ENCODE data around the gene MORC4. TPM values are rescaled to one million over a fixed set of nuclear protein-coding genes. Genes with fewer than 3 reads are reported as not detected.

MORC4 gene
- total RNA-seq, 3 donors from 2014 or later (not counting 1 experiment from before 2014, with no cell fraction given), result 2.5 to 3.6 (median 3.0) TPM

DNA sequence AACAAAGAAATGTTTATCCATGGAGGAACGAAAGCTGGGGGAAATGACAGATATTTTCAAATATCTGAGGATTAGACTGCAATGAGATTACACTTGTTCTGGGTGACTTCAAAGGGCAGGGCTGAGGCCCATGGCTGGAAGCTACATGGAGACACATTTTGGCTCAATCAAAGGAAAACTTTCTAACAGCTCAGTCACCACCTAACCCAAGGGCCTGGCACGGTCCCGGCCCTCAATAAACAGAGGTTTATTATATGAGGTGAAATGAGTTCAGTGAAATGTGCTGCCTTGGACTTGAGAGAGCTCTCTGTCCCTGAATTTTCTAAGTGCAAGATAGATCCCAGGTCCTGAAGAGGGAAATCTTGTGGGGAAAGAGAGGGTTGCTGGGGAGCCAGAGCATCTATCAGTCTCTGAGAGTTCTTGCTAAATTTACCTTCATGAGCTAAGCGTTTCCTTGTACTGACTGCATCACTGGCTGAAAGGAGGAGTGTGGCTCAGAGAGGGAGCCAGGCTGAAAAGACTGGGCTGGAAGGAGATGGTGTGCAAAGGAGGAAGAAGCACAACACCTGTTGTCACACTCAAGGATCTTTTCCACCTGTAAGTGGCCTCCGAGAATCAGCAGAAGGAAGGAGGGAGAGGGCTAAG lies 94.8 kb downstream of the MORC4 start:
- no peak overlapping the region for H3K4me3 Mint-ChIP-seq
- H3K9me3 Mint-ChIP-seq, result no peaks in the 10 kb centered on the region
- Histone ChIP-seq H3K36me3 (ENCODE audit: control insufficient read depth, insufficient read depth, low read length) (no peaks in the 10 kb centered on the region), H3K4me3 (ENCODE audit: low read length) (no peak overlapping the region), H3K9me3 (ENCODE audit: control insufficient read depth, insufficient read depth, low read length) (no peaks in the 10 kb centered on the region), H3K4me1 (ENCODE audit: control insufficient read depth, insufficient read depth, low read length) (no peaks in the 10 kb centered on the region), H3K27ac (ENCODE audit: low read length) (no peak overlapping the region), H3K27me3 (ENCODE audit: control insufficient read depth, insufficient read depth, low read length) (no peaks in the 10 kb centered on the region)
- intact Hi-C loops (cut with micrococcal nuclease), result no loop called here
- 95% methylated on average over 2 of the region's 5 CpGs for WGBS (ENCODE audit: insufficient coverage)
- DNase-seq (no peak), ATAC-seq (no peak)
- TF ChIP-seq, protein P1, sequence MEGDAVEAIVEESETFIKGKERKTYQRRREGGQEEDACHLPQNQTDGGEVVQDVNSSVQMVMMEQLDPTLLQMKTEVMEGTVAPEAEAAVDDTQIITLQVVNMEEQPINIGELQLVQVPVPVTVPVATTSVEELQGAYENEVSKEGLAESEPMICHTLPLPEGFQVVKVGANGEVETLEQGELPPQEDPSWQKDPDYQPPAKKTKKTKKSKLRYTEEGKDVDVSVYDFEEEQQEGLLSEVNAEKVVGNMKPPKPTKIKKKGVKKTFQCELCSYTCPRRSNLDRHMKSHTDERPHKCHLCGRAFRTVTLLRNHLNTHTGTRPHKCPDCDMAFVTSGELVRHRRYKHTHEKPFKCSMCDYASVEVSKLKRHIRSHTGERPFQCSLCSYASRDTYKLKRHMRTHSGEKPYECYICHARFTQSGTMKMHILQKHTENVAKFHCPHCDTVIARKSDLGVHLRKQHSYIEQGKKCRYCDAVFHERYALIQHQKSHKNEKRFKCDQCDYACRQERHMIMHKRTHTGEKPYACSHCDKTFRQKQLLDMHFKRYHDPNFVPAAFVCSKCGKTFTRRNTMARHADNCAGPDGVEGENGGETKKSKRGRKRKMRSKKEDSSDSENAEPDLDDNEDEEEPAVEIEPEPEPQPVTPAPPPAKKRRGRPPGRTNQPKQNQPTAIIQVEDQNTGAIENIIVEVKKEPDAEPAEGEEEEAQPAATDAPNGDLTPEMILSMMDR (IDR thresholded peaks at IDR 0.05), result no peak
- H3K27ac Mint-ChIP-seq, result no peak overlapping the region
- H3K36me3 Mint-ChIP-seq, result no peaks in the 10 kb centered on the region
- no peaks in the 10 kb centered on the region for H3K4me1 Mint-ChIP-seq
- H3K27me3 Mint-ChIP-seq (ENCODE audit: low read depth in 2 of 2), result peaks cover 0 to 3% of the 10 kb centered on the region in 2 donors

DNA sequence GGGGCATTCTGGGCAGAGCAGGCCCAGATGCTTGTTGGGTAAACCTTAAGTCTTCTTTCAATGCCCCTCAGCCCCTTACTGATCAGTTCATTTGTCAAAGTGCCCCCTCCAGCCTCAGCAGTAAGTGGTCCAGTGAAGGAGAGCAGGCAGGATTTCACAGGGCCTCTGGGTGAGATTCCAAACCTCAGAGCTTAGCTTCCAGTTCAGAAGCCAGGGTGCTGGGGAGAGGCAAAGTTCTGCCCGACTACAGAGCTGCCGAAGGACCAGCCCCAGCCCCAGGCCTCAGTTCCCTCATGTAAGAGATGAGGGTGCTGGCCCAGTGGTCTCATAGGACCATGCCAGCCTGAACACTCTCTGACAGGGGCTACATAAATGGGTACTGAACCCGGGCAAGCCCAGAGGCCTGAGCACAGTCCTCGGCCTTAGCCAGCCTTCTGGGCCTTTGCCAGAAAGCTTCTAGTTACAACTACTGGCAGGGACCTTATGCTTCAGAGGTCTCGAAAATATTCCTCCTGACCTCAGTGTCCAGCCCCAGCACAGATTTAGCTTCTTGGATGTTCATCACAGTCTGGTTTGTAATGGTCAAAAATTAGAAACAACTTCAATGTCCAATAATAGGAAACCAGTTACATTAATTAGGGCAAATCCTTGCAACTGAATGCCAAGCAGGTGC lies 96.0 kb downstream of the MORC4 start:
- no peaks in the 10 kb centered on the region for H3K4me1 ChIP-seq (ENCODE audit: control insufficient read depth, insufficient read depth, low read length)
- no peak overlapping the region for H3K27ac ChIP-seq (ENCODE audit: low read length)
- Mint-ChIP-seq H3K4me3 (no peak overlapping the region), H3K9me3 (no peaks in the 10 kb centered on the region), H3K4me1 (no peaks in the 10 kb centered on the region), H3K27ac (no peak overlapping the region), H3K27me3 (ENCODE audit: low read depth in 2 of 2) (peaks cover 0 to 3% of the 10 kb centered on the region in 2 donors), H3K36me3 (no peaks in the 10 kb centered on the region)
- no peak for DNase-seq
- no peaks in the 10 kb centered on the region for H3K9me3 ChIP-seq (ENCODE audit: control insufficient read depth, insufficient read depth, low read length)
- 90% methylated on average over 5 of the region's 5 CpGs for WGBS (ENCODE audit: insufficient coverage)
- TF ChIP-seq, protein P1 (IDR thresholded peaks at IDR 0.05), result no peak
- H3K4me3 ChIP-seq (ENCODE audit: low read length), result no peak overlapping the region
- H3K36me3 ChIP-seq (ENCODE audit: control insufficient read depth, insufficient read depth, low read length), result no peaks in the 10 kb centered on the region
- ATAC-seq, result no peak
- intact Hi-C loops (cut with micrococcal nuclease), result no loop called here
- H3K27me3 ChIP-seq (ENCODE audit: control insufficient read depth, insufficient read depth, low read length), result no peaks in the 10 kb centered on the region

DNA sequence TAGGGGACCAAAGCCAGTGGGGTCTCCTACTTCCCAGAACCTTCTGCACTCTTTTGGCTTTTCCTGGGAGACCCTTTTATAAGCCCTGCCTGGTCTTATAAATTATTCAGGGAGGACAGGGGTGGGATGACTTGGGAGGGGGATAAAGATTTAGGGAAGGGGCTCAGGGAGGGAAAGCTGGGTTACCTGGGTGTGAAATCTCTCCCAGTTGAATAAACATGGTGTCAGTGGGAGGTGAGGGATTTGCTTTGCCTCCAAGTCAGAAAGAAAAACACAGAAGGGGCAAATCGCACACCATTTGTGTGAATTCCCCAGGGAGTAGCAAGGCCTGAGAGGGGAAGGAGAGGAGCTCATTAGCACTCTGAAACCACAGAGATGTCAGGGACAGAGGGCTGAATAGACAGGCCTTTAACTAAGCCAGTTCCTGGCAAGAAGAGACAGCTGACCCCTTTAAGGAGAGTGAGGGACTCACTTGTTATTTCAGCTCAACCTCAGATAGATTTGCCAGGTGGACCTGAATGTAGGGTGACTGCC lies 96.7 kb downstream of the MORC4 start, which contains the start of gene RIPPLY1:
Gene RIPPLY1, minus strand, starts transcription at position 51 of the 534 bp plus-strand sequence. CDS start 54 bp downstream, outside the sequence.
- H3K36me3 ChIP-seq (ENCODE audit: control insufficient read depth, insufficient read depth, low read length), result no peaks in the 10 kb centered on the region
- H3K27ac ChIP-seq (ENCODE audit: low read length), result no peak within 1 kb of the TSS
- no peaks in the 10 kb centered on the region for H3K4me1 ChIP-seq (ENCODE audit: control insufficient read depth, insufficient read depth, low read length)
- TF ChIP-seq, protein P1 (IDR thresholded peaks at IDR 0.05), result no peak
- H3K27ac Mint-ChIP-seq, result no peak within 1 kb of the TSS
- H3K27me3 Mint-ChIP-seq (ENCODE audit: low read depth in 2 of 2), result no peaks in the 10 kb centered on the region
- DNase-seq (no peak), ATAC-seq (no peak)
- no peaks in the 10 kb centered on the region for H3K27me3 ChIP-seq (ENCODE audit: control insufficient read depth, insufficient read depth, low read length)
- H3K4me3 Mint-ChIP-seq, result no peak within 1 kb of the TSS
- H3K4me1 Mint-ChIP-seq, result no peaks in the 10 kb centered on the region
- 75% methylated on average over 1 of the region's 1 CpG for WGBS (ENCODE audit: insufficient coverage)
- H3K4me3 ChIP-seq (ENCODE audit: low read length), result no peak within 1 kb of the TSS
- no peaks in the 10 kb centered on the region for H3K9me3 Mint-ChIP-seq
- intact Hi-C loops (cut with micrococcal nuclease), result no loop called here
- no peaks in the 10 kb centered on the region for H3K36me3 Mint-ChIP-seq
- no peaks in the 10 kb centered on the region for H3K9me3 ChIP-seq (ENCODE audit: control insufficient read depth, insufficient read depth, low read length)

Data from natural killer cell (primary cell).